ENCODE measurements around the gene NDUFS2. TPM values are rescaled to one million over a fixed set of nuclear protein-coding genes. Genes with fewer than 3 reads are reported as not detected.
A peak's percentile ranks its signal among the peaks of the same experiment; 100 is the strongest.

The NDUFS2 gene
- polyA plus RNA-seq (ENCODE audit: insufficient read depth in 1 of 5, insufficient read length in 5 of 5, low replicate concordance in 1 of 5), result 100 to 1,000 TPM; 146 to 165 (median 156) TPM
- long read RNA-seq, donor 1, partial matches to known transcripts, result 34 of 41 reads
- long read RNA-seq, donor 1, other reads (novel, unspliced or antisense), result 0 of 41 reads
- long read RNA-seq, donor 2, partial matches to known transcripts, result 24 of 25 reads
- long read RNA-seq, donor 2, other reads (novel, unspliced or antisense), result 0 of 25 reads
- long read RNA-seq, donor 3, partial matches to known transcripts, result 40 of 44 reads
- long read RNA-seq, donor 3, other reads (novel, unspliced or antisense), result 0 of 44 reads
- long read RNA-seq, donor 4, partial matches to known transcripts, result 22 of 26 reads
- long read RNA-seq, donor 4, other reads (novel, unspliced or antisense), result 0 of 26 reads
- long read RNA-seq, donor 5, partial matches to known transcripts, result 65 of 69 reads
- long read RNA-seq, donor 5, other reads (novel, unspliced or antisense), result 0 of 69 reads
- long read RNA-seq, donor 6, partial matches to known transcripts, result 52 of 59 reads
- long read RNA-seq, donor 6, other reads (novel, unspliced or antisense), result 0 of 59 reads
- long read RNA-seq, donor 7, partial matches to known transcripts, result 28 of 31 reads
- long read RNA-seq, donor 7, other reads (novel, unspliced or antisense), result 0 of 31 reads
- long read RNA-seq, donor 8, partial matches to known transcripts, result 10 of 11 reads
- long read RNA-seq, donor 8, other reads (novel, unspliced or antisense), result 0 of 11 reads

DNA sequence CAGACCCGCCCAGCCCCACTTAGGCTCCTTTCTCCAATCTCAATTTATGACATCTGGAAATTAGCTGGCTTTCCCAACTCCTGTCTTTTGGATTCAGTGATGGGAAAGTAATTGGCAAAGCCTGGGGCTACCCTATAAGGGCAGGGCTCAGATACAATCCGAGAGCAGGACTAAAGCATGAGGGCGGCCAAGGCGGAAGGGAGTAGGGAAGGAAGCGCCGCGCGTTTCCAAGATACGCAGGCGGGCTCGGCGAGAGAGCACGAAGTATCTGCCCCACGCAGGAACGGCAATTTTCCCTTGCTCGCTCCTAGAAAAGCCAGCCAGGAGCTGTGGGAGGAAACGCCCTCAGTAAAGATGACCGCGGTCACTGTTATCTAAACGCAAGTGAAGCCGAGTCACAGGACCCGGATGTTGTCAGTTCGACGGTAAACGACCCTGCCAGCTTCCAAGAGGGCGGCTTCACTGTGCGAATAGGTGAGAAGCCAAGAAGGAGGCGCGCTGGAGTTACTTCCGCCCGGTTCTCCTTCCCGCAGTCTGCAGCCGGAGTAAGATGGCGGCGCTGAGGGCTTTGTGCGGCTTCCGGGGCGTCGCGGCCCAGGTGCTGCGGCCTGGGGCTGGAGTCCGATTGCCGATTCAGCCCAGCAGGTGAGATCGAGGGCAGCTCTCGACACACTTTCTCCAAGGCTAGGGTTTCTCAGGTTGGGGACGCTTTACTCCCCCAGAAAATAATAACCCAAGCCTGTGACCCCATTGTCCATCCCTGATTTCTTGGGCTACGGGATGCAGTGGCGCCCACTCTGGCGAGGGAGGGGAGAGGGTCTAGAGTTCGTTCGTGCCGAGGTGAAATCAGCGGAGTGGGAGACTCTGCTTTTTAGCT is at the start of gene NDUFS2:
Gene NDUFS2, plus strand, starts transcription at position 532 of the 877 bp plus-strand sequence. Its CDS starts 19 bp downstream, at position 551.
- DNase-seq, result peak; percentile 96 to 98

DNA sequence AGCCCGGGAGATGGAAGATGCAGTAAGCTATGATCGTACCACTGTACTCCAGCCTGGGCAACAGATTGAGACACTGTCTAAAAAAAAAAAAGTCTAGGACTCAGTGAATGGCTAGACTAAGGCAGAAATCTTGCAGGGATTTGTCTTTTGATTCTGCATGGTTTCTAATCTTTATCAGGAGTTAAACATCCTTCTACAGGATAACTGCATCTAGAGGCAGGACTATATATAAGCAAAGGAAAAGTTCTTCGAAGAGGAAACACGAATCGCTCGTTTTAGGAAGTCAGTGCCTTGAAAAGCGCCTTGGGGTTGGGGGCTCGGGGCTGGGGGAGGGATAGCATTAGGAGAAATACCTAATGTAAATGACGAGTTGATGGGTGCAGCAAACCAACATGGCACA is 49.0 kb upstream of the NDUFS2 start:
- no peak for DNase-seq

- DNase-seq, result peak; percentile 89
These were observed 48.4 kb upstream of the NDUFS2 start, which contains the start of gene UFC1 for GRCh38 chr1:161153682-161154337. UFC1 (plus strand) TSS chr1:161153978; CDS start chr1:161153998, 20 bp downstream.

GRCh38 chr1:161157867-161158266 is 44.3 kb upstream of the NDUFS2 start:
- no peak for DNase-seq

GRCh38 chr1:161158316-161159010 is 43.7 kb upstream of the NDUFS2 start:
- no peak for DNase-seq

GRCh38 chr1:161159087-161159912 is 42.9 kb upstream of the NDUFS2 start, which contains the start of gene USP21:
USP21 (plus strand) TSS chr1:161159500; CDS start chr1:161160641, 1,141 bp downstream.
- DNase-seq, result peak; percentile 90 to 92

DNA sequence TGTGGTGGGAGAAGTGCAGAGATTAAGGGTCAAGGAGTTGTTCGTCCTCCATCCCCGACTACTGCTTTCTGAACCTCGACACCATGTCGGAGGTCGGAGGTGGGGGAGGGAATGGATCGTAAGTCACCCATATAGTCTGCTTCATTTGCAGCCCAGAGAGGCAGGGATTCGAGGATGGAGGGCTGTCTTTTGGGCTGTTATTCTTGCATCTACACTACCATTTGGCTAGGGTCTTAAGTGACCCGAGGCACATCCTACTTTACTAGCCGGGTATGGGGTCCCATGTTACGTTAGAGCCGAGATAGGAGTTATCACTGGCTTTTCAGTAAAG is 42.3 kb upstream of the NDUFS2 start:
- no peak for DNase-seq

DNA sequence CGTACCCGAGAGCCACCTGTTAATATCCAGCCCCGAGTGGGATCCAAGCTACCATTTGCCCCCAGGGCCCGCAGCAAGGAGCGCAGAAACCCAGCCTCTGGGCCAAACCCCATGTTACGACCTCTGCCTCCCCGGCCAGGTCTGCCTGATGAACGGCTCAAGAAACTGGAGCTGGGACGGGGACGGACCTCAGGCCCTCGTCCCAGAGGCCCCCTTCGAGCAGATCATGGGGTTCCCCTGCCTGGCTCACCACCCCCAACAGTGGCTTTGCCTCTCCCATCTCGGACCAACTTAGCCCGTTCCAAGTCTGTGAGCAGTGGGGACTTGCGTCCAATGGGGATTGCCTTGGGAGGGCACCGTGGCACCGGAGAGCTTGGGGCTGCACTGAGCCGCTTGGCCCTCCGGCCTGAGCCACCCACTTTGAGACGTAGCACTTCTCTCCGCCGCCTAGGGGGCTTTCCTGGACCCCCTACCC is 41.5 kb upstream of the NDUFS2 start:
- DNase-seq, result no peak

GRCh38 chr1:161161652-161162051 is 40.5 kb upstream of the NDUFS2 start:
- DNase-seq, result no peak

DNA sequence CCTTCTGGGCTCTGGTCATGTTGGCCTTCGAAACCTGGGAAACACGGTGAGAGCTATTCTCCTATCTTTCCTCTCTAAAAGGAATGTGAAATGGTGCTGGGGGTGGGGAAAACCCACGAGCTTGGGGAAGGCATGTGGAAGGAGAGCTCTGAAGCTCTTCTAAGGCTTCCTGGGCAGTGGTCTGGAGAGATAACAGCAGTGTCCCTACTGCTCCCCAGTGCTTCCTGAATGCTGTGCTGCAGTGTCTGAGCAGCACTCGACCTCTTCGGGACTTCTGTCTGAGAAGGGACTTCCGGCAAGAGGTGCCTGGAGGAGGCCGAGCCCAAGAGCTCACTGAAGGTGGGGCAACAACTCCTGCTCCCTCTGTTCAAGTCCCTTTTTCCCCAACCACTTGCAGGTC is 40.1 kb upstream of the NDUFS2 start:
- DNase-seq, result no peak

DNA sequence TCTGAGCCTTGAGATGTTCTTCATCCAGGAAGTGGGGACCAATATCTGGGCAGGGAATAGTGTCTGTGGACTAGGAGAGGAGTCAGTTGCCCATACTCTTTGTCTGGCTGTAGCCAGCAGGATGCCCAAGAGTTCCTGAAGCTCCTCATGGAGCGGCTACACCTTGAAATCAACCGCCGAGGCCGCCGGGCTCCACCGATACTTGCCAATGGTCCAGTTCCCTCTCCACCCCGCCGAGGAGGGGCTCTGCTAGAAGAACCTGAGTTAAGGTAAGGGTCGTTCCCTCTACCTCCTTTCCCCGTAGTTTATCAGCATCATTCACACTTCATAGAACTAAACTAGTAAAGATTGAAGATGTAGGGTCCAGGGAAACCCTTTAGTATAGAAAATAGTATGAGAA is 39.4 kb upstream of the NDUFS2 start:
- DNase-seq, result no peak

DNA sequence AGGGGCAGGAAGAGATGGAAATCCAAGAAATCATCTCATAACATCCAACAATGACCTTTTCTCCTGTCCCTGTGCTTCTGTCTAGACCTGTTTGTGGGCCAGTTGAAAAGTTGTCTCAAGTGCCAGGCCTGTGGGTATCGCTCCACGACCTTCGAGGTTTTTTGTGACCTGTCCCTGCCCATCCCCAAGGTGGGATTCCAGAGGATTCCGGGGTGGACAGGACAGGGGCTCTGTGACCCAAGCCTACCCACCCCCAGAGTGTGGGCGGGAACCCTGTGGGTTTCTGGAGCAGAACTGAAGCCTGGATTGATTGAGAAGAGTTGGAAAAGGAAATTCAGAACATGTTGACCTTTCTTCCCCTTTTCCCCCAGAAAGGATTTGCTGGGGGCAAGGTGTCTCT is 38.4 kb upstream of the NDUFS2 start:
- no peak for DNase-seq

DNA sequence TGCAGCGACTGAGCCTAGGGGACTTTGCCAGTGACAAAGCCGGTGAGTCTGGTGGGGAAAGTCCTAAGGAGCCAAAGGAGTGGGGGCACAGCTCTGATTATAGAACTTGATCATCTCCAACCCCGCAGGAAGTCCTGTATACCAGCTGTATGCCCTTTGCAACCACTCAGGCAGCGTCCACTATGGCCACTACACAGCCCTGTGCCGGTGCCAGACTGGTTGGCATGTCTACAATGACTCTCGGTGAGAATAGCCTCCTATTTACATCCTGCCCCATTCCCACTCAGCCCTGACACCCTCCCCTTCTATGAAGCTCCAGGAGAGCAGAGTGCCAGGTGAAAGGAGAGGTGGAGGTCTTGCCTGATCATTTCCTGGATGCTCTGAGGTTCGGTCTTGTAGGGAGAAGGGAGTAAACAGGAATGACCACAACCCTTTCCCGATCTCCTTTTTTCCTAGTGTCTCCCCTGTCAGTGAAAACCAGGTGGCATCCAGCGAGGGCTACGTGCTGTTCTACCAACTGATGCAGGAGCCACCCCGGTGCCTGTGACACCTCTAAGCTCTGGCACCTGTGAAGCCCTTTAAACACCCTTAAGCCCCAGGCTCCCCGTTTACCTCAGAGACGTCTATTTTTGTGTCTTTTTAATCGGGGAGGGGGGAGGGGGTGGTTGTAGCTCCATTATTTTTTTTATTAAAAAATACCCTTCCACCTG is 37.1 kb upstream of the NDUFS2 start:
- no peak for DNase-seq

DNA sequence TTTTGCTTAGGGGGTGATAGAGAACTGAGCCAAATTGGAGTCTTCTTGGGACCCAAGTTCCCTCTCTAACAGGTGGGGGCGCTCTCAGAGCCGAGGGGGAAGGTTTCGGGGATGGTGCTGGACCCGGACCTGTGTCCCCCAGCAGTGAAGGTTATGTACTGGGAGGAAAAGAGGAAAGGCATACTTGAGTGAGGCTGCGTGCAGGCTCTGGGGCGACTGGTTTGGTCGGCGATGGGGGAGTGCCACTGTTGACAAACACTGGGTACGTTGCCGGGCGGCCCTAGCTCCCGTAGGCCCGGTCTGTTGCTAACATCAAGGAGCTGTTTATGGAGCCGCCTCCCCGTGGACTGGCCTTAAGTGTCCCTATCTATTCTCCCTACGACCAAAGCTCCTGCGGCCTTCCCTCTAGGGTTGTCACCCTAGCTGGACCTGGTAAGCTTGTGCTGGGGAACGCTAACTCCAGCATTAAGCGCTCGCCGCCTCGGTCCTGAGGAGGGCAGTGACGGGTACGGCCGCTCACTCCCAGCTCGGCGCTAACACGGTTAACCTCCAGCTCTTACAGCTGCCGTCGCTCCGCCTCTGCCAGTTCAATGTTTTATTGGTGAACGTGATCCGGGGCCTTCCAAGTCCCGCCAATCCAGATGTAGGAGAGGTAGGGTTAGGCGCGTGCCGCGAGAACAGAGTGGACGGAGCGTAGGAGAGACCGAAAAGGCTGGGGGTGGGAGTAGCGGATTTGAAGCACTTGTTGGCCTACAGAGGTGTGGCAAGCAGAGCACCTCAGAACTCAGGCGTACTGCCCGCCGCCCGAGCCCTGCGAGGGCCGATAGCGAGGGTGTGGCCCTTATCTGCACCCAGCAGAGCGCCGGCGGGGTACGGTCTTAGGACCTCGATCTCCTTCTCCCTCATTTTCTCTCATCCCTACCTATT is 36.2 kb upstream of the NDUFS2 start, which contains the start of gene PPOX:
Gene PPOX, plus strand, starts transcription at position 685 of the 927 bp plus-strand sequence. CDS start 422 bp downstream, outside the sequence.
- DNase-seq, result peak; percentile 96 to 97

DNA sequence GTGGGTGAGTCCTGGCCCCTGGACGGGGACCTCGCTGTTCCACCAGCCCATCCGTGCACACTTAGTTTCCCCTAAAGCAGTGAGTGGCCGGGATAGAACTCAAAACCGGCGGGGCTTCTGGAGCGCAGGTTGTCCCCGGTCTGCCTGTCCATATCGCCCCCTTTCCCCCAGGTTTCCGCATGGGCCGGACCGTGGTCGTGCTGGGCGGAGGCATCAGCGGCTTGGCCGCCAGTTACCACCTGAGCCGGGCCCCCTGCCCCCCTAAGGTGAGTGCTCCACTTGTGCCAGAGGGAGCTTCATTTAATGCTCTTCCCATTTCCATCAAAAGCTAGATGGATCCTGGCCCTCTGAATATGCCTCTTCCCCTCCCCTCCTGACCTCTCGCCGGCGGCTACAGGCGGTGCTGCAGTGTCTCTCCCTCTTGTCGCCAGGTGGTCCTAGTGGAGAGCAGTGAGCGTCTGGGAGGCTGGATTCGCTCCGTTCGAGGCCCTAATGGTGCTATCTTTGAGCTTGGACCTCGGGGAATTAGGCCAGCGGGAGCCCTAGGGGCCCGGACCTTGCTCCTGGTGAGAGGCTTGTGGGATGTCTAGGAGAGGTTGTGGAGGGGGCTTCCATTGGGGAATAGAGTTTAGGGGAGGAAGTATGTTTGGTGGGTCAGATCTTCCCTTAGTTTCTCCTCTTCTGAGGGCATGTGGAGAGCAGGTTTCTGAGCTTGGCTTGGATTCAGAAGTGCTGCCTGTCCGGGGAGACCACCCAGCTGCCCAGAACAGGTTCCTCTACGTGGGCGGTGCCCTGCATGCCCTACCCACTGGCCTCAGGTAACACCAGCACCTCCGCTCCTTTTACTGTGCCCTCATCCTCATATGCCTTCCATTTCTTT is 35.3 kb upstream of the NDUFS2 start:
- no peak for DNase-seq

GRCh38 chr1:161168906-161169305 is 33.3 kb upstream of the NDUFS2 start:
- DNase-seq, result no peak

DNA sequence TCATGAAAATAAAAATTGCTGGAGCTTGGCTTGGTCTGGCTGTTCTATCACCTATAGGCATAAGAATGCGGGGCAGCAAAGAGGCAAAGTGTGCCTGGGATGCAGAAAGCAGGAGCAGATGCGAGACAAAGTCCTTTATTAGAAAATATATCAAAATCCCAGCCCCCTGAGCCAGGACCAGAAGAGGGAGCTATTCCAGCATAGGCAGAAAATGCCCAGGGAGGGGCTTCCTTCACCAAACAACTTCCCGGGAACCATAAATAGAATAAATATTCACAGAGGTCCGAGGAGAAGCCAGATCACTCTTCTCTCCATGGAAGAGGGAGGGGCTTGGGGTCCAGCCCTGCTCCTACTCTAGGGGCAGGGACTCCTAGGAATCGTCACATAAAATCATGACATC is 31.0 kb upstream of the NDUFS2 start:
- no peak for DNase-seq
